ENCODE results near the gene LRRC4C. TPM values are rescaled to one million over a fixed set of nuclear protein-coding genes. Genes with fewer than 3 reads are reported as not detected.
"Not testable (repeated sequence)": the region's sequence is repeated elsewhere in the genome, so short reads cannot be mapped to it uniquely, and the experiment has no call there.

LRRC4C gene
- total RNA-seq, 2 donors from 2014 or later = 2.7 to 2.8 TPM

DNA sequence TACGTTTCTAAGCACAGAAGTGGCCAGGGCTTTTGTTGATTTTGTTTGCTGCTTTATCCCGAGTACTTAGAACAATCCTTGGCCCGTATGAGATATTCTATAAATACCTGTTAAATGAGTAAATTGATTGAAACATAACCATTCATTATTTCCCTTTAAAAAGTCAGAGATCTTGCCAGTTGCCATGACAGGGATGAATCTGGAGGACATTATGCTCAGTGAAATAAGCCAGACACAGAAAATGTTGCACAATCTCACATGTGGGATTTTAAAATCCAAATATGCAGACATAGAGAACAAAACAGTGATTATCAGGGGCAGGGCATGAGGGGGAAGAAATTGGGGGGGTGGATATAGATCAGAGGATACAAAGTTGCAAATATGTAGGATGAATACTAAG, 1240.1 kb downstream of the LRRC4C start:
- H3K4me3 ChIP-seq = no peak overlapping the region
- DNase-seq (ENCODE audit: low spot score) = no peak
- no peaks in the 10 kb centered on the region for H3K36me3 ChIP-seq
- no peaks in the 10 kb centered on the region for H3K27me3 ChIP-seq
- no peaks in the 10 kb centered on the region for H3K4me1 ChIP-seq
- TF ChIP-seq, protein P1, sequence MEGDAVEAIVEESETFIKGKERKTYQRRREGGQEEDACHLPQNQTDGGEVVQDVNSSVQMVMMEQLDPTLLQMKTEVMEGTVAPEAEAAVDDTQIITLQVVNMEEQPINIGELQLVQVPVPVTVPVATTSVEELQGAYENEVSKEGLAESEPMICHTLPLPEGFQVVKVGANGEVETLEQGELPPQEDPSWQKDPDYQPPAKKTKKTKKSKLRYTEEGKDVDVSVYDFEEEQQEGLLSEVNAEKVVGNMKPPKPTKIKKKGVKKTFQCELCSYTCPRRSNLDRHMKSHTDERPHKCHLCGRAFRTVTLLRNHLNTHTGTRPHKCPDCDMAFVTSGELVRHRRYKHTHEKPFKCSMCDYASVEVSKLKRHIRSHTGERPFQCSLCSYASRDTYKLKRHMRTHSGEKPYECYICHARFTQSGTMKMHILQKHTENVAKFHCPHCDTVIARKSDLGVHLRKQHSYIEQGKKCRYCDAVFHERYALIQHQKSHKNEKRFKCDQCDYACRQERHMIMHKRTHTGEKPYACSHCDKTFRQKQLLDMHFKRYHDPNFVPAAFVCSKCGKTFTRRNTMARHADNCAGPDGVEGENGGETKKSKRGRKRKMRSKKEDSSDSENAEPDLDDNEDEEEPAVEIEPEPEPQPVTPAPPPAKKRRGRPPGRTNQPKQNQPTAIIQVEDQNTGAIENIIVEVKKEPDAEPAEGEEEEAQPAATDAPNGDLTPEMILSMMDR (IDR thresholded peaks at IDR 0.05) = no peak
- H3K27ac ChIP-seq = no peak overlapping the region
- no peaks in the 10 kb centered on the region for H3K9me3 ChIP-seq

DNA sequence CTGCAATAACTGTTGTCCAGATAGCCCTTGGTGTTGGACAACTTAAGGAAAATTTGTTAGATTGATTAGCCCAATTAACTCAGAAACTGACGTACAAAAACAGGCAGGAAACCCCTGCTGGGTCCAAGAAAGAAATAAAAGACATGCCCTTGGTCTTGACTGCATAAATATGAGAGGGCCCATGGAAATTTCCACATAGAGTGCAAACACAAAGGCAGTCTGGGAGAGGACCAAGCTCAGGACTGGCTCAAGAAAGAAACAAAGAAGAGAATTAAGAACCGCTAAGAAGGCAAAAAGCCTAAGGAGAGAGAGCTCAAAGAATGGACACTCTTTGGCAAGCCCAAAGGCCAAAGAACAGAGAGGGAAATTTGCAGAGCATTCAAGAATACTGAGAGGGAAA, 1243.9 kb downstream of the LRRC4C start:
- H3K4me1 ChIP-seq = no peaks in the 10 kb centered on the region
- TF ChIP-seq, protein P1 (IDR thresholded peaks at IDR 0.05) = no peak
- H3K27me3 ChIP-seq = no peaks in the 10 kb centered on the region
- H3K36me3 ChIP-seq = no peaks in the 10 kb centered on the region
- no peak for DNase-seq (ENCODE audit: low spot score)
- no peaks in the 10 kb centered on the region for H3K9me3 ChIP-seq
- peak overlapping the region in 1 of 2 donors; percentile 64 for H3K27ac ChIP-seq
- no peak overlapping the region for H3K4me3 ChIP-seq

- Histone ChIP-seq H3K36me3 (no peaks in the 10 kb centered on the region), H3K4me1 (no peaks in the 10 kb centered on the region), H3K9me3 (no peaks in the 10 kb centered on the region), H3K27ac (no peak overlapping the region), H3K4me3 (no peak overlapping the region), H3K27me3 (no peaks in the 10 kb centered on the region)
- no peak for DNase-seq (ENCODE audit: low spot score)
- TF ChIP-seq, protein P1 (IDR thresholded peaks at IDR 0.05) = no peak
Measured at GRCh38 chr11:40207416-40207815, 1252.0 kb downstream of the LRRC4C start.

DNA sequence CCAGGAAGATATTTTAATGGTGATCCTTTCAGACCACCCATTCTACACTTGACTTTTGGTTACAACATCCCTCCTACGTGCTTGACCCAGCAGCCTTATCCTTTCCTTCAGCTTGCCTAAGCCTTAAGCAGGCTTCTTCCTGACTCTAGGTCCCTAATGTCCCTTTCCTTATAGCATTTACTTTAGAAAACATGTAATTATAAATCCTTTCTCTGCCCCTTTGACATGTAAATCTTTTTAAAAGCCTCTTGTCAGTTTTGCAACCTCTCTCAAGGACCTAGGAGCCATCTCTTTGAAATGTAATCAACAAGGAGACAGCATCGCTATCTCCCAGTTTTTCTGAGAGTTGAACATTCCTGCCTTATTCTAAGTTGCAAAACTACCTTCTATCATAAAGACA, 1255.2 kb downstream of the LRRC4C start:
- TF ChIP-seq, protein P1 (IDR thresholded peaks at IDR 0.05) = no peak
- DNase-seq (ENCODE audit: low spot score) = no peak
- H3K4me3 ChIP-seq = no peak overlapping the region
- H3K9me3 ChIP-seq = no peaks in the 10 kb centered on the region
- H3K27ac ChIP-seq = no peak overlapping the region
- no peaks in the 10 kb centered on the region for H3K4me1 ChIP-seq
- no peaks in the 10 kb centered on the region for H3K36me3 ChIP-seq
- no peaks in the 10 kb centered on the region for H3K27me3 ChIP-seq

DNA sequence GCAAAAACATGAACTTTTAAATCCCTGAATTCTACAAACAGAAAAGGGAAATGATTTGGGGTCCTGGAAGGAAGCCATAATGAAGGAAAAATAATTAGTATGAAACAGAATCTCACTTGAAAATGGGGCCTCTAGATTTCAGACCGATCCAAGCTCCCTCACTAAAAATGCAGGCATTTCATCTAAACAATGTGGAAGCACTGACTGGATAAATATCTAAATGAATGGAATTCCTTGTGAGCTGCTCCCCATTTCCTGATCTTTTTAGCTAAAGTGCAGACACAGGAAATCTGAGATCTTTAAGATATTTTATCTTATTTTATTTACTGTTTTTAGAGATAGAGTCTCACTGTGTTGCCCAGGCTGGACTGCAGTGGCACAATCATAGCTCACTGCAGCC, 1255.8 kb downstream of the LRRC4C start:
- TF ChIP-seq, protein P1 (IDR thresholded peaks at IDR 0.05) = no peak
- Histone ChIP-seq H3K4me3 (no peak overlapping the region), H3K27ac (no peak overlapping the region), H3K9me3 (no peaks in the 10 kb centered on the region), H3K4me1 (no peaks in the 10 kb centered on the region), H3K27me3 (no peaks in the 10 kb centered on the region), H3K36me3 (no peaks in the 10 kb centered on the region)
- no peak for DNase-seq (ENCODE audit: low spot score)

GRCh38 chr11:40202589-40203270, 1256.7 kb downstream of the LRRC4C start:
- TF ChIP-seq, protein P1 (IDR thresholded peaks at IDR 0.05) = no peak
- Histone ChIP-seq H3K27ac (no peak overlapping the region), H3K36me3 (no peaks in the 10 kb centered on the region), H3K27me3 (no peaks in the 10 kb centered on the region), H3K4me3 (no peak overlapping the region), H3K9me3 (no peaks in the 10 kb centered on the region), H3K4me1 (no peaks in the 10 kb centered on the region)
- no peak for DNase-seq (ENCODE audit: low spot score)

DNA sequence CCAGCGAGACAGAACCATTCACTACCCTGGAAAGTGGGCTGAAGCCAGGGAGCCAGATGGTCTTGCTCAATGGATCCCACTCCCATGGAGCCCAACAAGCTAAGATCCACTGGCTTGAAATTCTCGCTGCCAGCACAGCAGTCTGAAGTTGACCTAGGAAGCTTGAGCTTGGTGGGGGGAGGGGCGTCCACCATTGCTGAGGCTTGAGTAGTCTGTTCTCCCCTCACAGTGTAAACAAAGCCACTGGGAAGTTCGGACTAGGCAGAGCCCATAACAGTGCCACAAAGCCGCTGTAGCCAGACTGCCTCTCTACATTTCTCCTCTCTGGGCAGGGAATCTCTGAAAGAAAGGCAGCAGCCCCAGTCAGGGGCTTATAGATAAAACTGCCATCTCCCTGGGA, 1266.9 kb downstream of the LRRC4C start:
- H3K4me1 ChIP-seq; H3K36me3 ChIP-seq; H3K27ac ChIP-seq; H3K9me3 ChIP-seq; H3K4me3 ChIP-seq; DNase-seq (ENCODE audit: low spot score); H3K27me3 ChIP-seq: not testable (repeated sequence)

Data from right atrium auricular region (tissue), 2 donors.